Renal cortex interstitium (tissue), 11 donors: ENCODE results near the gene DOCK9. TPM values are rescaled to one million over a fixed set of nuclear protein-coding genes. Genes with fewer than 3 reads are reported as not detected.
A peak's percentile ranks its signal among the peaks of the same experiment; 100 is the strongest.

Experiments
- DNase-seq, 11 donors: peaks; one replicate each; pipeline ENCODE4 v3.0.0-alpha.2; 2013; ENCODE audit warnings: low read depth in 9 of 11, low spot score in 4 of 11; ENCODE audit errors: extremely low read depth in 1 of 11
- polyA plus RNA-seq, 3 donors: library from polyadenylated mRNA; unstranded; fragments of 120-200 nt; gene quantifications; one replicate each; pipeline ENCODE4 v1.2.1, GENCODE V29; 2013; ENCODE audit not compliant: insufficient read length in 3 of 3

DOCK9 gene
- polyA plus RNA-seq, 3 donors, result 54.0 to 74.4 (median 65.2) TPM

- DNase-seq, result peak in 2 of 11 donors; percentile 34 to 40
These were observed 225.9 kb downstream of the DOCK9 start for GRCh38 chr13:98751861-98752466.

- DNase-seq, result peak in 4 of 11 donors; percentile 39 to 54 (median 40)
These were observed 226.5 kb downstream of the DOCK9 start for GRCh38 chr13:98751367-98751782.

- DNase-seq, result no peak
These were observed 228.4 kb downstream of the DOCK9 start for GRCh38 chr13:98749501-98749900.

- no peak for DNase-seq
These were observed 230.9 kb downstream of the DOCK9 start for GRCh38 chr13:98746968-98747367.

Other genes with a start within 250 kb of the DOCK9 start
- gene SLC15A1, start 225.4 kb downstream of the DOCK9 start, polyA plus RNA-seq, result 10 to 100 TPM; 10.8 to 12.0 (median 11.9) TPM
- 10 to 100 TPM; 77.7 to 98.0 (median 95.3) TPM for gene UBAC2, start 222.8 kb upstream of the DOCK9 start, polyA plus RNA-seq